GM13976 (cell line): ENCODE results near the gene ARFGEF3.

Source experiments
- DNase-seq: peaks from one replicate; pipeline ENCODE4 v3.0.0; 2012; ENCODE audit warnings: low spot score
- in situ Hi-C: fragments of 300-500 bp; cut with MboI; formaldehyde crosslinking; loops from one replicate; pipeline ENCODE4 v1.12.0; 2022; ENCODE audit warnings: low sequenced_read_pairs, mixed read lengths, inconsistent platforms; ENCODE audit not compliant: unreplicated experiment
- TF ChIP-seq, protein P1 (sequence below): IDR thresholded peaks from 2 replicates; pipeline ENCODE4 v1.5.1; 2012; ENCODE audit warnings: borderline replicate concordance, mild to moderate bottlenecking; ENCODE audit not compliant: insufficient read depth; ENCODE audit errors: extremely low read depth, missing control alignments, control extremely low read depth

The ARFGEF3 gene

DNA sequence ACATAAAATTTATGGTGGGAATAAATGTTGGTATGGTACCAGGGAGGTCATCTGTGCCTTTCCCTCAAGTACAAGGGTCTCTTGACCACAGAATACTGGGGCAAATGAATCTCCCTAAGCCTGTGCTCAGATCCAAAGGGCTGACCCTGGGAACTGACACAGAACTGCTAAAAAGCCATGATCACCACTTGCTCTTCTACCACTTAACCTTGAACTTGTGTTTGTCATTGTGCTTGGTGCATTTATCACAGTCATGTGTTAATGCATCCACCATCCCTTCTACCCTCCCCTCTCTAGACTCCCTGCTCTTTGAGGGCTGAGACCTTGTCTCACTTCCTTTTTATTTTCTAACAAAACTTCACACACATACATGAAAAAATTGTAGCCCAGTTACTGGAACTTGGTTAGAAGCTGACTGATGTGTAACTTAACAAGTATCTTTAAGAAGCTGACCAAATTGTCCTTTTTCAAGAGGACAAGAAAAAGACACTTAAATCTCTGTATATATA, 102.7 kb downstream of the ARFGEF3 start:
- TF ChIP-seq, protein P1, sequence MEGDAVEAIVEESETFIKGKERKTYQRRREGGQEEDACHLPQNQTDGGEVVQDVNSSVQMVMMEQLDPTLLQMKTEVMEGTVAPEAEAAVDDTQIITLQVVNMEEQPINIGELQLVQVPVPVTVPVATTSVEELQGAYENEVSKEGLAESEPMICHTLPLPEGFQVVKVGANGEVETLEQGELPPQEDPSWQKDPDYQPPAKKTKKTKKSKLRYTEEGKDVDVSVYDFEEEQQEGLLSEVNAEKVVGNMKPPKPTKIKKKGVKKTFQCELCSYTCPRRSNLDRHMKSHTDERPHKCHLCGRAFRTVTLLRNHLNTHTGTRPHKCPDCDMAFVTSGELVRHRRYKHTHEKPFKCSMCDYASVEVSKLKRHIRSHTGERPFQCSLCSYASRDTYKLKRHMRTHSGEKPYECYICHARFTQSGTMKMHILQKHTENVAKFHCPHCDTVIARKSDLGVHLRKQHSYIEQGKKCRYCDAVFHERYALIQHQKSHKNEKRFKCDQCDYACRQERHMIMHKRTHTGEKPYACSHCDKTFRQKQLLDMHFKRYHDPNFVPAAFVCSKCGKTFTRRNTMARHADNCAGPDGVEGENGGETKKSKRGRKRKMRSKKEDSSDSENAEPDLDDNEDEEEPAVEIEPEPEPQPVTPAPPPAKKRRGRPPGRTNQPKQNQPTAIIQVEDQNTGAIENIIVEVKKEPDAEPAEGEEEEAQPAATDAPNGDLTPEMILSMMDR: no peak
- in situ Hi-C loops: no loop called here
- no peak for DNase-seq

DNA sequence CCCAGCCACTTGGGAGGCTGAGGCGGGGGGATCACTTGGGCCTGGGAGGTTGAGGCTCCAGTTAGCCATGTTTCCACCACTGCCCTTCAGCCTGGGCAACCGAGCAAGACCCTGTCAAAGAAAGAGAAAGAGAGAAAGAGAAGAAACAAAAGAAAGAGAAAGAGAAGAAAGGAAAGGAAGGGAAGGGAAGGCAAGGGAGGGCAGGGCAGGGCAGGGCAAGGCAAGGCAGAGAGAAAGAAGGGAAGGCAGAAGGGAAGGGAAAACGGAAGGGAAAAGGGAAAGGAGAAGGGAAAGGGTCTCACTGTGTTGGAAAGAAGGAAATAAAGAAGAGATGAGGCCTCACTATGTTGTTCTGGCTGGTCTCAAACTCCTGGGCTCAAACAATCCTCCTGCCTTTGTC, 104.4 kb downstream of the ARFGEF3 start:
- DNase-seq: no peak
- TF ChIP-seq, protein P1: no peak
- in situ Hi-C loops: no loop called here

DNA sequence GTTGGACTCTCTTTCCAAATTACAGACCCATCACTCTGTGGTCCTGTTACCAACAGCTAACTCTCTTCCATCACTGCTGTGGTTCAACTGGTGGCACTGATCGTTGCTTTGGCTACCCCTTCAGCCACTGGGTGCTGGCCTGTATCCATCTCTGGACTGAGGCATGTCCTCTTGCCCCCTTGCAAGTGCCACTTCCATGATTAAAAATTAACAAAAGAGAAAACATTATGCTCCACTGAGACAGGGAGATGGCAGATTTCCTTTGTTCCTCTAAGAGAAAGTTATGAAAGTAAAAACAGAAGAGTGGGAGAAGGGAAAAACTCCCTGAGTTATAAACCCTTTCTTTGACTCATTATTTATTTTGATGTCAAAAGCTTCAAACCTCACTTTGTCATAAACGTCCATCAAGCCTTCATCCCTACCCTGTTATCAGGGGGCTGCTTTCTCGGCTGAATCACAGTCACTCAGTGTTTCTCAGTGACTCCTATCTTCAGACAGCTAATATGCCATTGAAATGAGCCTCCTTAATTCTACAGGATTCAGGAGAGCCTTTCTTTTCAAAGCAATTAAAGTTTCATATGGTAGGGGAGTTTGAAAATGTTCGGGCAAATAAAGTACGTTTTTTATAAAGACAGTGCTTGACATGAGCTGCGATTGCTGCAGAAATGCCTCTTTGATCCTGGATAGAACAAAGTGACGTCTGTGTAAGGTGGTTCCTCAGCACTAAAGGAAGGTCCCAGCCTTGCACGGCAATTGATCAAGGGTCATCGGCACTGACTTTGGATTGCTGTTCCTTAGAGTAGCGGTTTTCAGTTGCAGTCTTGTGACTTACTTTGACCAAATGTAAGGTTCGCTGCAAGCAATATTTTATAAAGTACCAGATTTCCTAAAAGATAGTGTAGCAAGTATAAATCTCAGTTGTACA, 106.5 kb downstream of the ARFGEF3 start:
- no peak for DNase-seq
- TF ChIP-seq, protein P1: no peak
- in situ Hi-C loops: no loop called here

DNA sequence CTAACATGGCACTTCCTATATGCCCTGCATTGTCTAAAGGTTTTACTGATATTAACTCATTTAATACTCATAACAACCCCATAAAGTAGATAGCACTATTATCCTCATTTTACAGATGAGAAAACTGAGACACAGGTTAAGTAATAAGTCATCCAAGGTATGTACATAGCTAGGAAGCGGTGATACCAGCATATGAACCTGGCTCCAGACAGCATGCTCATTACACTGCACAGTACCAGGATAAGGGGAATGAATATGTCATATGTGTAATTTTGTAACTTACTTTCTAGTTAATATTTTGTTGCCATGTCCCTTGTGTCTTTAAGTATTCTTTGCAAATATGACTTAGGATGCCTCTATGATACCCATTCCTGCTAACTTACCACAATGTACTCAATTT, 109.7 kb downstream of the ARFGEF3 start:
- DNase-seq: no peak
- TF ChIP-seq, protein P1: no peak
- in situ Hi-C loops: no loop called here

DNA sequence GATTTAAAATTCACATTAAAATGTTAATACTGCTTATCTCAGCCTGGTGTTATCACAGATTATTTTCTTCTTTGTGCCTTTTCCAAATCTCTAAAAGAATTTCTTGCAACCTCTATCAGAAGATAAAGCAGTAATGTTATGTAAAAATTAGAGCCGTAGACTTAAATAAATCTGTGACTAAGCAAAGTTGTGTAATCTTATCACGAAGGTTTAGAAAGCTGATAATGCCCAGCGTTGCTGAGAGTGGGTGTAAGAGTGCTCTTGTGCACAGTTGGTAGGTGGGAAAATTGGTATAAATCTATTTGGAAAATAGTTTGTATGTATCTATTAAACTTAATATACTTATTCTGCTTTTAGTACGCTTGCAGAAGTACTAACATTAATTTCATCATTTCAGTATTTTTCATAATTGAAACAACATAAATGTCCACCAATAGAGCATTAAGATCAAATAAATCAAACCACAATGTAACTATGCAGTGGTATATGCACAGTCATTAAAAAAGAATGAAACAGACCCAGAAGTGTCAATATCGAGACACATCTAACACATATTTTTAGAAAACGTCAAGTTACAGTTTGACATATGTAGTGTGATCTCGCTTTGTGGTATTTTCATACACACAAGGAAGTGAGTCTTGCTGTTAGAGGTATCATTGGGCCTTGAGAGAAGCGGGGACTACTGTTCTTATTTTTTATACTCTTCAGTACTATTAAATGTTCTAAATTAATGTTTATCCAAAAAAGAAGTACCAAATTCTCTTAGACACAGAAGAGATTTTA, 111.0 kb downstream of the ARFGEF3 start:
- TF ChIP-seq, protein P1: no peak
- in situ Hi-C loops: no loop called here
- DNase-seq: no peak

DNA sequence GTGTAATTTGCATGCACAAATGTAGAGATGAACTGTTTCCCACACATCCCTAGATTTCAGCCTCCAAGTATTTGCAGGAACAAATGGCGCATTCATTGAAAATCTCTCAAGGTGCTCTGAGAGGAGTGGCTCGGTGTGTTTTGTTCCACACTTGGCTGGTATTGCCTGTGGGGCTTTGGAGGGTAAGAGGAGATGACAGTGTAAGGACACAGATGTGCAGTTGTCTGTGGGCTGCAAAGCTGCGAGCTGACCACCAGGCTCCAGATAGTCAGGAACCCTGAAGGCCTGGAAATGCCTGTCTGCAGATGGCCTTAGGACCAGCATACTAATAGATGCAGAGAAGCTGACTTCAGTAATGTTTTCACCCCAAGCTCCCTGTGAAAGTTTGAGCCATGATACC, 114.2 kb downstream of the ARFGEF3 start:
- in situ Hi-C loops: no loop called here
- TF ChIP-seq, protein P1: no peak
- no peak for DNase-seq
